IMR-90 (cell line): Measurements from ENCODE around the gene PROSER2.

ENCODE experiments used
- SMC3 ChIP-seq: fragments of 150-350 bp; IDR thresholded peaks from 2 replicates; pipeline ENCODE4 v1.6.1; 2016; ENCODE audit warnings: low read depth, mild to moderate bottlenecking, antibody characterized with exemption, low read length, moderate library complexity
- TF ChIP-seq, protein P1 (sequence below): conservative IDR thresholded peaks from 2 replicates; pipeline ENCODE4 v1.5.1; 2012; ENCODE audit warnings: mild to moderate bottlenecking, low read depth, low read length, improper control_type of control experiment

DNA sequence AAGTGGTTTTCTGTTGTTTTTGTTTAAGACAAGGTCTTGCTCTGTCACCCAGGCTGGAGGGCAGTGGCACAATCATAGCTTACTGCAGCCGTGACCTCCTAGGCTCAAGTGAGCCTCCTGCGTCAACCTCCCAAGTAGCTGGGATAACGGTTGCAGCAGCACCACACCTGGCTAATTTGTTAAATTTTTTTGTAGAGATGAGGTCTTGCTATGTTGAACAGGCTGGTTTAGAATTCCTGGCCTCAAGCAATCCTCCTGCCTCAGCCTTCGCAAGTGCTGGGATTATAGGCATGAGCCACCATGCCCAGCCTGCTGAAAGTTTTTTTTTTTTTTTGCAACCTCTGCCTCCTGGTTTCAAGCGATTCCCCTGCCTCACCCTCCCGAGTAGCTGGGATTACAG, 31.1 kb downstream of the PROSER2 start:
- TF ChIP-seq SMC3 = no peak
- TF ChIP-seq, protein P1, sequence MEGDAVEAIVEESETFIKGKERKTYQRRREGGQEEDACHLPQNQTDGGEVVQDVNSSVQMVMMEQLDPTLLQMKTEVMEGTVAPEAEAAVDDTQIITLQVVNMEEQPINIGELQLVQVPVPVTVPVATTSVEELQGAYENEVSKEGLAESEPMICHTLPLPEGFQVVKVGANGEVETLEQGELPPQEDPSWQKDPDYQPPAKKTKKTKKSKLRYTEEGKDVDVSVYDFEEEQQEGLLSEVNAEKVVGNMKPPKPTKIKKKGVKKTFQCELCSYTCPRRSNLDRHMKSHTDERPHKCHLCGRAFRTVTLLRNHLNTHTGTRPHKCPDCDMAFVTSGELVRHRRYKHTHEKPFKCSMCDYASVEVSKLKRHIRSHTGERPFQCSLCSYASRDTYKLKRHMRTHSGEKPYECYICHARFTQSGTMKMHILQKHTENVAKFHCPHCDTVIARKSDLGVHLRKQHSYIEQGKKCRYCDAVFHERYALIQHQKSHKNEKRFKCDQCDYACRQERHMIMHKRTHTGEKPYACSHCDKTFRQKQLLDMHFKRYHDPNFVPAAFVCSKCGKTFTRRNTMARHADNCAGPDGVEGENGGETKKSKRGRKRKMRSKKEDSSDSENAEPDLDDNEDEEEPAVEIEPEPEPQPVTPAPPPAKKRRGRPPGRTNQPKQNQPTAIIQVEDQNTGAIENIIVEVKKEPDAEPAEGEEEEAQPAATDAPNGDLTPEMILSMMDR = no peak
